Measurements from ENCODE around the gene INTS1. TPM values are rescaled to one million over a fixed set of nuclear protein-coding genes. Genes with fewer than 3 reads are reported as not detected.

Gene INTS1
- total and polyA plus RNA-seq, 10 of the 15 experiments (the other 5 are each of a cell fraction or from before 2014, with no cell fraction given): 0.52 to 89.0 (median 15.1) TPM

GRCh38 chr7:1533547-1534329, 29.5 kb upstream of the INTS1 start:
- H3K4me3 ChIP-seq: peak overlapping the region; percentile 63
- TF ChIP-seq DPF2 (IDR thresholded peaks at IDR 0.05) (0 out of 2 replicates have a peak, but pooled peaks have one; percentile 22), BRCA1 (IDR thresholded peaks at IDR 0.05; ENCODE audit: low read depth, low read length) (no peak), CTCF (IDR thresholded peaks at IDR 0.05 in 2 of 3, conservative IDR thresholded peaks at IDR 0.05 in 1 of 3; ENCODE audit: control insufficient read depth in 2 of 3, extremely low read depth in 1 of 3, insufficient read depth in 1 of 3, low read depth in 3 of 3, low read length in 3 of 3) (no peak), BCLAF1 (IDR thresholded peaks at IDR 0.05) (no peak), ZBTB40 (IDR thresholded peaks at IDR 0.05; ENCODE audit: borderline replicate concordance) (no peak), HDGF (IDR thresholded peaks at IDR 0.05) (peak; percentile 36; the same call in 1 of the 2 replicates), NR2C1 (IDR thresholded peaks at IDR 0.05) (no peak), HCFC1 (IDR thresholded peaks at IDR 0.05; ENCODE audit: low read length) (no peak), RAD21 (IDR thresholded peaks at IDR 0.05; ENCODE audit: insufficient read depth, low read depth, low read length) (no peak), TBL1XR1 (IDR thresholded peaks at IDR 0.05; ENCODE audit: low read depth, low read length) (no peak), YY1 (IDR thresholded peaks at IDR 0.05; ENCODE audit: low read depth, low read length) (no peak), IRF4 (IDR thresholded peaks at IDR 0.05; ENCODE audit: low read depth, low read length) (0 out of 2 replicates have a peak, but pooled peaks have one; percentile 42), MYC (IDR thresholded peaks at IDR 0.05; ENCODE audit: insufficient read depth, insufficient read length, insufficient replicate concordance, low read length, severe bottlenecking) (no peak), TCF12 (IDR thresholded peaks at IDR 0.05; ENCODE audit: low read depth, low read length) (peak; percentile 63; the same call in 1 of the 2 replicates)

More at GRCh38 chr7:1533547-1534329, 29.5 kb upstream of the INTS1 start:
- Histone ChIP-seq H3K9ac (ENCODE audit: control insufficient read depth, insufficient read depth, low read length) (no peak overlapping the region), H3K36me3 (ENCODE audit: control insufficient read depth in 2 of 2, insufficient read depth in 2 of 2, low read length in 1 of 2) (peaks cover 0 to 3% of the 10 kb centered on the region in 2 experiments; a peak in 2 of 4 replicates), H4K20me1 (ENCODE audit: control insufficient read depth, insufficient read depth) (peaks cover 7% of the 10 kb centered on the region; the same call in 1 of the 2 replicates), H3K27me3 (replicated peaks in 1 of 2; ENCODE audit: control insufficient read depth in 2 of 2, insufficient read depth in 2 of 2, low read length in 1 of 2) (no peaks in the 10 kb centered on the region), H3K4me2 (ENCODE audit: control insufficient read depth, insufficient read depth) (peak overlapping the region; percentile 96), H3K27ac (ENCODE audit: control insufficient read depth, insufficient read depth) (no peak overlapping the region), H3K79me2 (ENCODE audit: control insufficient read depth, insufficient read depth, low read length) (peaks cover 43% of the 10 kb centered on the region), H2AFZ (ENCODE audit: control insufficient read depth, low read depth, low read length) (no peak overlapping the region), H3K4me1 (ENCODE audit: control insufficient read depth, insufficient read depth, low read length) (peaks cover 13% of the 10 kb centered on the region), H3K9me3 (replicated peaks; ENCODE audit: control insufficient read depth, insufficient read depth, low read length) (no peaks in the 10 kb centered on the region)
- 11% methylated on average over 20 of the region's 24 CpGs for WGBS (ENCODE audit: insufficient coverage, insufficient replicate concordance, low lambda C conversion rate, missing lambda C conversion rate)
- DNase-seq (ENCODE audit: low read depth, low spot score) (no peak), ATAC-seq (peak; percentile 84), FAIRE-seq (peak; percentile 54)
- intact Hi-C loops (cut with micrococcal nuclease; ENCODE audit: unreplicated experiment) (loop anchor here (2.0 kb wide), 1 partner anchor 29 kb away; the partner anchor contains the start of gene INTS1), in situ Hi-C loops (cut with MboI) (no loop called here)
- BruUV-seq (replicated peaks): no TSS peak
- SMC1A ChIA-PET (ENCODE audit: uncharacterized antibody, unreplicated experiment): no interaction called here
- CTCF ChIA-PET: interaction anchor here (0.7 to 3.0 kb wide), 2 partner anchors 28 to 93 kb away, joined by 5 to 9 read pairs; no protein-coding TSS in a partner anchor
- POLR2A ChIA-PET: no interaction called here
- RAD21 ChIA-PET (ENCODE audit: unreplicated experiment): interaction anchor here (0.5 kb wide), 1 partner anchor 1104 kb away, joined by 3 read pairs; no protein-coding TSS in a partner anchor

Data from GM12878 (cell line).